GM23338 (cell line): ENCODE measurements around the gene KCNMA1. TPM values are rescaled to one million over a fixed set of nuclear protein-coding genes. Genes with fewer than 3 reads are reported as not detected.

ENCODE experiments used
- ATAC-seq: fragments of 200-7000 bp; cut with Tn5 transposase; 3 replicates; pipeline ENCODE4 v1.9.1; 2020
- DNase-seq: peaks from one replicate; pipeline ENCODE4 v3.0.0-alpha.2; 2015; ENCODE audit warnings: low spot score
- H2AFZ ChIP-seq: fragments of 200-600 bp; sonication (generic); 2 replicates; pipeline ENCODE4 v1.8.0; 2016; ENCODE audit warnings: antibody characterized with exemption, mild to moderate bottlenecking, moderate library complexity
- H3F3A ChIP-seq: fragments of 200-600 bp; sonication (generic); replicated peaks from 2 replicates; pipeline ENCODE4 v1.8.0; 2017; ENCODE audit warnings: antibody characterized with exemption, mixed run types, low read depth
- H3K27ac ChIP-seq: fragments of 200-600 bp; sonication (generic); 2 replicates; pipeline ENCODE4 v1.6.1; 2016; ENCODE audit warnings: low read depth
- H3K27me3 ChIP-seq: fragments of 200-600 bp; sonication (generic); 2 replicates; pipeline ENCODE4 v1.8.0; 2016; ENCODE audit warnings: mild to moderate bottlenecking, mixed run types, moderate library complexity; ENCODE audit not compliant: insufficient read depth
- H3K36me3 ChIP-seq: fragments of 200-600 bp; sonication (generic); 2 replicates; pipeline ENCODE4 v1.8.0; 2016; ENCODE audit warnings: mild to moderate bottlenecking; ENCODE audit not compliant: insufficient read depth
- H3K4me1 ChIP-seq: fragments of 200-600 bp; sonication (generic); 2 replicates; pipeline ENCODE4 v1.8.0; 2016; ENCODE audit warnings: mild to moderate bottlenecking, moderate library complexity; ENCODE audit not compliant: insufficient read depth
- H3K4me2 ChIP-seq: fragments of 200-600 bp; sonication (generic); 2 replicates; pipeline ENCODE4 v1.7.1; 2017; ENCODE audit warnings: mixed run types
- H3K4me3 ChIP-seq: fragments of 200-600 bp; sonication (generic); 2 replicates; pipeline ENCODE4 v1.6.1; 2016; ENCODE audit warnings: mixed run types
- H3K79me2 ChIP-seq: fragments of 200-600 bp; sonication (generic); replicated peaks from 2 replicates; pipeline ENCODE4 v1.8.0; 2017; ENCODE audit warnings: mild to moderate bottlenecking; ENCODE audit not compliant: insufficient read depth
- H3K9me2 ChIP-seq: fragments of 200-600 bp; sonication (generic); 2 replicates; pipeline ENCODE4 v1.8.0; 2017; ENCODE audit not compliant: insufficient read depth
- H4K20me1 ChIP-seq: fragments of 200-600 bp; sonication (generic); replicated peaks from 2 replicates; pipeline ENCODE4 v1.8.0; 2017; ENCODE audit warnings: mild to moderate bottlenecking; ENCODE audit not compliant: insufficient read depth
- H3K27ac Mint-ChIP-seq: 2 replicates; pipeline ENCODE4 v1.8.0; 2020; ENCODE audit warnings: inconsistent platforms, mild to moderate bottlenecking, moderate library complexity, mixed read lengths
- H3K27me3 Mint-ChIP-seq: 3 replicates; pipeline ENCODE4 v1.8.0; 2022; ENCODE audit warnings: low read depth, mild to moderate bottlenecking, moderate library complexity, mixed read lengths, inconsistent platforms; ENCODE audit not compliant: insufficient read depth, poor library complexity
- H3K36me3 Mint-ChIP-seq: 3 replicates; pipeline ENCODE4 v1.8.0; 2021; ENCODE audit warnings: low read depth, mild to moderate bottlenecking, inconsistent platforms, moderate library complexity, mixed read lengths
- H3K4me1 Mint-ChIP-seq: 3 replicates; pipeline ENCODE4 v1.8.0; 2020; ENCODE audit warnings: mild to moderate bottlenecking, inconsistent platforms, mixed read lengths
- H3K4me3 Mint-ChIP-seq: 3 replicates; pipeline ENCODE4 v1.8.0; 2021; ENCODE audit warnings: moderate library complexity, mild to moderate bottlenecking, inconsistent platforms, mixed read lengths
- H3K9me3 Mint-ChIP-seq: 3 replicates; pipeline ENCODE4 v1.8.0; 2020; ENCODE audit warnings: moderate library complexity, mild to moderate bottlenecking, inconsistent platforms, mixed read lengths
- CREB1 ChIP-seq: fragments of 250-450 bp; sonication (Bioruptor Pico); IDR thresholded peaks from 2 replicates; pipeline ENCODE4 v1.5.0; 2020; ENCODE audit warnings: low read depth, mild to moderate bottlenecking, moderate library complexity
- EZH2 ChIP-seq: fragments of 200-600 bp; sonication (generic); IDR thresholded peaks from one replicate; pipeline ENCODE4 v1.8.0; 2017; ENCODE audit warnings: antibody characterized with exemption, mild to moderate bottlenecking, low read depth; ENCODE audit not compliant: unreplicated experiment
- JUNB ChIP-seq: IDR thresholded peaks from one replicate; pipeline ENCODE4 v1.6.1; 2016; ENCODE audit warnings: antibody characterized with exemption; ENCODE audit not compliant: unreplicated experiment
- NANOG ChIP-seq: IDR thresholded peaks from 2 replicates; pipeline ENCODE4 v1.6.1; 2016; ENCODE audit warnings: antibody characterized with exemption, borderline replicate concordance
- REST ChIP-seq: IDR thresholded peaks from one replicate; pipeline ENCODE4 v1.6.1; 2018; ENCODE audit warnings: antibody characterized with exemption; ENCODE audit not compliant: unreplicated experiment
- STAT1 ChIP-seq: IDR thresholded peaks from one replicate; pipeline ENCODE4 v1.6.1; 2016; ENCODE audit warnings: antibody characterized with exemption; ENCODE audit not compliant: unreplicated experiment
- ZNF114 ChIP-seq: fragments of 250-450 bp; sonication (Bioruptor Pico); IDR thresholded peaks from 2 replicates; pipeline ENCODE4 v1.5.0; 2020; ENCODE audit warnings: mild to moderate bottlenecking, moderate library complexity
- ZNF331 ChIP-seq: fragments of 250-450 bp; sonication (Bioruptor Pico); IDR thresholded peaks from 2 replicates; pipeline ENCODE4 v1.5.0; 2020; ENCODE audit warnings: low read depth, mild to moderate bottlenecking, moderate library complexity
- polyA plus RNA-seq: library from polyadenylated mRNA; unstranded; fragments of >200 nt; fragmentation: Nextera tagmentation; extraction: Ambion mirVana; gene quantifications from 2 replicates; pipeline ENCODE4 v1.2.1, GENCODE V29; 2016
- total RNA-seq: library from RNA; depleted of rRNA; stranded (reverse); fragments of >200 nt; shearing (Covaris generic); gene quantifications from 2 replicates; pipeline ENCODE4 v1.2.3, GENCODE V29; 2014
- TF ChIP-seq, protein P1 (sequence below): fragments of 250-450 bp; sonication (Bioruptor Pico); IDR thresholded peaks from 2 replicates; pipeline ENCODE4 v1.5.0; 2020; ENCODE audit warnings: mild to moderate bottlenecking, moderate library complexity

The KCNMA1 gene
- total and polyA plus RNA-seq, 2 experiments from 2014 or later, result 8.2 to 9.0 TPM

DNA sequence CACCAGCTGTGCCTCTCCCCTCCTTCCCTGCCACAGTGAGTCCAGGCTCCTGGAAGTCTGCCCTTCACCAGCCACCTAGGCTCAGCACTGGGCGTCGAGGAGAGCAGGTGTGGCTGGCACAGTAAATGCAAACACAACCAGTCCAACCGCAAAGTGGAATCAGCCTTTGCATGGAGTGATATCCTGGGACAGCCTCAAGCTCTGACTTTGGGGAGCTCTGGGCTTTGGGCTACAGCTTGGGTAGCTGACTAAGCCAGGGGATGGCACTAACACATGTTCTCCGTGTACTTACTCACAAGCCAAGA lies 312.4 kb downstream of the KCNMA1 start:
- H3K4me3 ChIP-seq, result no peak overlapping the region
- H3K4me2 ChIP-seq, result peak overlapping the region; percentile 35; the same call in 1 of the 2 replicates
- Mint-ChIP-seq H3K27ac (no peak overlapping the region), H3K27me3 (no peaks in the 10 kb centered on the region), H3K4me1 (peaks cover 15% of the 10 kb centered on the region), H3K36me3 (no peaks in the 10 kb centered on the region), H3K9me3 (no peaks in the 10 kb centered on the region), H3K4me3 (no peak overlapping the region)
- TF ChIP-seq STAT1, result no peak
- no peak for TF ChIP-seq NANOG
- no peak for TF ChIP-seq EZH2
- TF ChIP-seq REST, result no peak
- TF ChIP-seq JUNB, result no peak
- TF ChIP-seq, protein P1, sequence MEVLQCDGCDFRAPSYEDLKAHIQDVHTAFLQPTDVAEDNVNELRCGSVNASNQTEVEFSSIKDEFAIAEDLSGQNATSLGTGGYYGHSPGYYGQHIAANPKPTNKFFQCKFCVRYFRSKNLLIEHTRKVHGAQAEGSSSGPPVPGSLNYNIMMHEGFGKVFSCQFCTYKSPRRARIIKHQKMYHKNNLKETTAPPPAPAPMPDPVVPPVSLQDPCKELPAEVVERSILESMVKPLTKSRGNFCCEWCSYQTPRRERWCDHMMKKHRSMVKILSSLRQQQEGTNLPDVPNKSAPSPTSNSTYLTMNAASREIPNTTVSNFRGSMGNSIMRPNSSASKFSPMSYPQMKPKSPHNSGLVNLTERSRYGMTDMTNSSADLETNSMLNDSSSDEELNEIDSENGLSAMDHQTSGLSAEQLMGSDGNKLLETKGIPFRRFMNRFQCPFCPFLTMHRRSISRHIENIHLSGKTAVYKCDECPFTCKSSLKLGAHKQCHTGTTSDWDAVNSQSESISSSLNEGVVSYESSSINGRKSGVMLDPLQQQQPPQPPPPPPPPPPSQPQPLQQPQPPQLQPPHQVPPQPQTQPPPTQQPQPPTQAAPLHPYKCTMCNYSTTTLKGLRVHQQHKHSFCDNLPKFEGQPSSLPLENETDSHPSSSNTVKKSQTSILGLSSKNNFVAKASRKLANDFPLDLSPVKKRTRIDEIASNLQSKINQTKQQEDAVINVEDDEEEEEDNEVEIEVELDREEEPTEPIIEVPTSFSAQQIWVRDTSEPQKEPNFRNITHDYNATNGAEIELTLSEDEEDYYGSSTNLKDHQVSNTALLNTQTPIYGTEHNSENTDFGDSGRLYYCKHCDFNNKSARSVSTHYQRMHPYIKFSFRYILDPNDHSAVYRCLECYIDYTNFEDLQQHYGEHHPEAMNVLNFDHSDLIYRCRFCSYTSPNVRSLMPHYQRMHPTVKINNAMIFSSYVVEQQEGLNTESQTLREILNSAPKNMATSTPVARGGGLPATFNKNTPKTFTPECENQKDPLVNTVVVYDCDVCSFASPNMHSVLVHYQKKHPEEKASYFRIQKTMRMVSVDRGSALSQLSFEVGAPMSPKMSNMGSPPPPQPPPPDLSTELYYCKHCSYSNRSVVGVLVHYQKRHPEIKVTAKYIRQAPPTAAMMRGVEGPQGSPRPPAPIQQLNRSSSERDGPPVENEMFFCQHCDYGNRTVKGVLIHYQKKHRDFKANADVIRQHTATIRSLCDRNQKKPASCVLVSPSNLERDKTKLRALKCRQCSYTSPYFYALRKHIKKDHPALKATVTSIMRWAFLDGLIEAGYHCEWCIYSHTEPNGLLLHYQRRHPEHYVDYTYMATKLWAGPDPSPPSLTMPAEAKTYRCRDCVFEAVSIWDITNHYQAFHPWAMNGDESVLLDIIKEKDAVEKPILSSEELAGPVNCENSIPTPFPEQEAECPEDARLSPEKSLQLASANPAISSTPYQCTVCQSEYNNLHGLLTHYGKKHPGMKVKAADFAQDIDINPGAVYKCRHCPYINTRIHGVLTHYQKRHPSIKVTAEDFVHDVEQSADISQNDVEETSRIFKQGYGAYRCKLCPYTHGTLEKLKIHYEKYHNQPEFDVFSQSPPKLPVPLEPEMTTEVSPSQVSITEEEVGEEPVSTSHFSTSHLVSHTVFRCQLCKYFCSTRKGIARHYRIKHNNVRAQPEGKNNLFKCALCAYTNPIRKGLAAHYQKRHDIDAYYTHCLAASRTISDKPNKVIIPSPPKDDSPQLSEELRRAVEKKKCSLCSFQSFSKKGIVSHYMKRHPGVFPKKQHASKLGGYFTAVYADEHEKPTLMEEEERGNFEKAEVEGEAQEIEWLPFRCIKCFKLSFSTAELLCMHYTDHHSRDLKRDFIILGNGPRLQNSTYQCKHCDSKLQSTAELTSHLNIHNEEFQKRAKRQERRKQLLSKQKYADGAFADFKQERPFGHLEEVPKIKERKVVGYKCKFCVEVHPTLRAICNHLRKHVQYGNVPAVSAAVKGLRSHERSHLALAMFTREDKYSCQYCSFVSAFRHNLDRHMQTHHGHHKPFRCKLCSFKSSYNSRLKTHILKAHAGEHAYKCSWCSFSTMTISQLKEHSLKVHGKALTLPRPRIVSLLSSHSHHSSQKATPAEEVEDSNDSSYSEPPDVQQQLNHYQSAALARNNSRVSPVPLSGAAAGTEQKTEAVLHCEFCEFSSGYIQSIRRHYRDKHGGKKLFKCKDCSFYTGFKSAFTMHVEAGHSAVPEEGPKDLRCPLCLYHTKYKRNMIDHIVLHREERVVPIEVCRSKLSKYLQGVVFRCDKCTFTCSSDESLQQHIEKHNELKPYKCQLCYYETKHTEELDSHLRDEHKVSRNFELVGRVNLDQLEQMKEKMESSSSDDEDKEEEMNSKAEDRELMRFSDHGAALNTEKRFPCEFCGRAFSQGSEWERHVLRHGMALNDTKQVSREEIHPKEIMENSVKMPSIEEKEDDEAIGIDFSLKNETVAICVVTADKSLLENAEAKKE (CRISPR knock-in tag), result no peak
- TF ChIP-seq ZNF331, result no peak
- no peak for TF ChIP-seq CREB1
- TF ChIP-seq ZNF114, result no peak
- no peaks in the 10 kb centered on the region for H3K36me3 ChIP-seq
- H2AFZ ChIP-seq, result no peak overlapping the region
- H3K27me3 ChIP-seq, result no peaks in the 10 kb centered on the region
- DNase-seq (no peak), ATAC-seq (peak; percentile 88)
- H3F3A ChIP-seq, result no peaks in the 10 kb centered on the region
- no peaks in the 10 kb centered on the region for H4K20me1 ChIP-seq
- H3K27ac ChIP-seq, result no peak overlapping the region
- H3K9me2 ChIP-seq, result peaks cover 15% of the 10 kb centered on the region
- H3K4me1 ChIP-seq, result peaks cover 11% of the 10 kb centered on the region
- H3K79me2 ChIP-seq, result no peaks in the 10 kb centered on the region
